Fibroblast of skin of left biceps (primary cell): ENCODE measurements around the gene KMT2A.
A peak's percentile ranks its signal among the peaks of the same experiment; 100 is the strongest.
"Not testable (repeated sequence)": the region's sequence is repeated elsewhere in the genome, so short reads cannot be mapped to it uniquely, and the experiment has no call there.

Experiments
- DNase-seq, 2 experiments: peaks; one replicate each; pipeline ENCODE4 v3.0.0-alpha.2; 2013; ENCODE audit warnings: low read depth in 2 of 2

KMT2A gene

DNA sequence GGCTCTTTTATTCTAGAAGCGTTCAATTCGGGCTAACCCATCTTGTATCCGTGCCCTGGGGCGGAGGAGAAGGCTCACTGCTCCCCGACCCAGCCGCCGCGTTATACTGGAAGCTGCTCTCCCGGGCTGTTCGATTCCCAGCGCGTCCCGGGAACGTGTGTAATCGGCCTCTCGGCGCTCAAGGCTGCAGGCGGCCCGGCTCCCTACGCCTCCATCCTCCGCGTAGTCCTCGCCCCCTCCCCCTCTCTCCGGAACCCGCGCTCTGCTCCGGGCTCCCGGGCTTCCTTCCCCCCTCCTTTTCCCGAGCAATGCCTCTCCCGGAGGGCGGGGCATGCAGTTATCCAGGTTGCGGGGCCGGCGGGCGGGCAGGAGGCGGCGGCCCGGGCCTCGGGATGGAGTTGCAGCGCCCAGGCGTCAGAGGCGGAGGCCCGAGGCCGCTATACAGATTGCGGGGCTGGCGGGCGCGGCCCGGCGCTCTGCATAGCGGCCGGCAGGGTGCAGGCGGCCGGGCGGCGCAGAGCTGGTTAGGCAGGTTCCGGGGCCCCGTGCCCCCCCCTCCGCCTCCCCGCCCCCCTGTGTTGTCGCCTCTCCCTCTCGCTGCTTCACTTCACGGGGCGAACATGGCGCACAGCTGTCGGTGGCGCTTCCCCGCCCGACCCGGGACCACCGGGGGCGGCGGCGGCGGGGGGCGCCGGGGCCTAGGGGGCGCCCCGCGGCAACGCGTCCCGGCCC, at the start of gene KMT2A:
Gene KMT2A (plus strand): TSS at position 600 of the 732 bp plus-strand sequence. CDS start 21 bp downstream, at position 621.
- DNase-seq = peak; percentile 98

DNA sequence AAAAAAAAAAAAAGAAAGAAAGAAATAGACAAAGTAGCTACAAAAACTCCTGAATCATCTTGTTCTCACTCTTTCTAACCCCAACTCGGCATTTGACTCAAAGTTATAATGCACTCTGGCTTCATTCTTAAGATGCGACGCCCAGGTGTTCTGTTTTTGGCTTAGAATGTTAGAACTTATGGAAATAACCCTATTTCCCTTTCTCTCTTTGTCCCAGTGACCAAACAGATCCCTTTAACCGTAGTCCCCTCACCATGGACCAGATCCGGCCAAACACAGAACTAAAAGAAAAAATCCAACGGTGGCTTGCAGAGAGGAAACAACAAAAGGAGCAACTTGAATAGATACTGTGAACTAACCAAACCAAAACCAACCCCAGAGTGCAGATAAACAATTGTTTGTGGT, 40.2 kb upstream of the KMT2A start:
- no peak for DNase-seq

DNA sequence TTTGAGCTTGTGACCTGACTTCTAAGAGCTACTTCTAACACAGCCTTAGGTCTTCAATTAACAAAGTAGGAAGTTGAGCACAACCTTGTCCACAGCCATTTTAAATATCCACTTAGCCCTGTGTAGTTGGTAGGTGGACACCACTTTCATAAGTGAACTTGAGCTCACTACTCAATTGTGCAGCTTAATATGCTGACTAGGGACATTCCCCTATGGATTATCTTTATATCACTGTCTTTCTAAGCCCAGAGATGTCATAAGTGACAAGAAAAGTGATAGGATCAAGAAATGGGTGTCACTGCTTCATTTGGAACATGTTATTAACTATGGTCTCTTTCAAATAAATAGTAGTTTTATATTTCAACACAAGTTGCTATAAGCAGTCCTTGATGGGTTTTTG, 38.8 kb upstream of the KMT2A start:
- DNase-seq = no peak

DNA sequence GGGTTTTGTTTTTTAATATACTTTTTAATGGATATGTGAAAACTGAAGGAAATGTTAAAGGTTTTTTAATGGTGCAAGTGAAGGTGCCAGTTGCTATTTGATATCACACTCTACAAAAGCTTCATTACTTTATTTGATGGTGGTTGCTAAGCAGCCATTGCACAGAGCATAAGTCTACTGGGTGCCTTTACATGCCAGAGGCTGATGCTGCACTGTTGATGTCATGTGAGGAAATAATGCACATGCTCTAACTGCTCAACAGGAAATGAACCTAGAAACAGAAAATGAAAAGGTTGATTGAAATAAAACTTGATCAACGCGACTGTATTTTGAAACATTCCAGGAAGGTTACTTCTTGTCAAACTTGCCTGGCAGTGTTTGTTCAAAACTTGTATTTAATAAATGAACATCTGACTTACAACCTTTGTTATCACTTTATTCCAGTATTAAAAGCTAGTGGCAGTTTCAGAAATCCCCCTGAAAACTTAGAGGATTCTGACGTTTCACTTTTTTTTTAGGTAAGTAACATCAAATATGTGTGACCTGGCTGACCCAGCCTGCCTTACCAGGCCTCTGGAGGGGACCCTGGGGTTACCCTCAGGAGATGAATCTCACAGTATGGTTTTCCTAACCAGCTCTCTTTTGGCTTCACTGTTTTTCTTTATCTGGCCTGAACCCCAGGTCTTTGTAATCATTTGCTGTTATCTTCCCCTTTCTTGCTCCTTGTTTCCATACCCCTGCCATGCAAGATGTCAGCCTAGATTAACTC, 37.3 kb upstream of the KMT2A start:
- no peak for DNase-seq

DNA sequence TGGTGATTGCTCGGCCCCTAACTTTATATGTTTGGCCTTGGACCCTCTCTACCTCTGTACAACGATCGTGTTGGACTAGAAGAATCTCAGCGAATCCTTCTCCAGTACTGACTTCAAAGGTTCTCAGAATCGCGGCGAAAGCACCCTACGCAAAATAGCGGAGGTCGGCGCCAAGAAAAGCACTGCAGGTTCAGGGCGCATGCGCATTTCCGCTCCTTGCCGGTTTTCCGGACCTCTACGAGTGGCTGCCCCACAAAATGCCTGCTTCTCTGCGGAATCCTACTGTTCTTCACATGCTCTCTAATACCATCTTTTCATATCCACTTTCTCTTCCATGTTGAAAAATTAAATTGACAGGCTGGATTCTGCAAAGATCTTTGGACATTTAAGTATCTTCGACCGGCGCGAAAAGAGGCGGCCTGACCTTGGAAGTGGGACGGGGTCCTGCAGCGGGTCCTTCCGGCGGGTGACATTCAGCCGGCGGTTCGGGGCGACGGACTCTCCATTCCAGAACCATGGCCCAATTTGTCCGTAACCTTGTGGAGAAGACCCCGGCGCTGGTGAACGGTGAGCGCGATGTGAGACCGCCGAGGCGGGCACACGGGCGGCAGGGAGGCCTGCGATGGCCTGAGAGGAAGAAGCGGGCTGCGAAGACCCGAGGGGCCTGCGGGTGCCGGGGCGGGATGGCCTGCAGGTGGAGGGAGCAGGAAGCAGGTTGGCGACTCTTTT, 35.0 kb upstream of the KMT2A start, which contains the start of gene ATP5MG:
Gene ATP5MG (plus strand): TSS at position 456 of the 729 bp plus-strand sequence. CDS start 60 bp downstream, at position 516.
- DNase-seq = peak; percentile 62 to 66

DNA sequence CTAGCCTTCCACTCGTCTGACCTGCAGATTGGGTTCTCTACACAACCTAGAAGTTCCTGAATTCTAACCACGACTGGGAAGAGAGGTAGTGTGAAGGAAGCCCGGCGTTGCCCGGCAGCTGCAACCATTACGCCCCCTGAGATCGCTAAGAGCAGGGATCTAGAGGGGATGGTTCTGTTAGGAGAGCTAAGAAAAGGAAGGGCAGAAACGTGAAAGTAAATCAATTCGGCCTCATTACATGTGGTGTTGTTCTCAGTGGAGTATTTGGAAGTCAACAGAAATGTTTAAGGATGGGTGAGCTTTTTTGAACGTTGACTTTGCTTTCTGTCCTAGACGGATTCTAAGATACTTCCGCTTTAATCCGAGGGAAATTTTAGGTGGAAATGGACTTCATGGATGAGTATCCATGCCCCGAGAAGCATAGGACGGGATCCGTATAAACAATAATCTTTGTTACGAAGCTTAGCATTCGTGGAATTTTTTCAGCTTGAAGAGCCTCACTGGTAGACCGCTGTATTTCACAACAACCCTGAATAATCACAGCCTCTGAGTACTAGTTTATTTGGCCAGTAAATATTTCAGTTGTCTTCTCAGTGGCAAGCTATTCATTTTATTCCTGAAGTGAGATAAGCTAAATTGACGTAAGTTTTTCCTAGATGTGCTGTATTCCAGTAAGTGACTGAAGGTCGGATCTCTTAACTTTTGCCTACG, 34.3 kb upstream of the KMT2A start:
- peak in 1 of 2 experiments; percentile 22 for DNase-seq

DNA sequence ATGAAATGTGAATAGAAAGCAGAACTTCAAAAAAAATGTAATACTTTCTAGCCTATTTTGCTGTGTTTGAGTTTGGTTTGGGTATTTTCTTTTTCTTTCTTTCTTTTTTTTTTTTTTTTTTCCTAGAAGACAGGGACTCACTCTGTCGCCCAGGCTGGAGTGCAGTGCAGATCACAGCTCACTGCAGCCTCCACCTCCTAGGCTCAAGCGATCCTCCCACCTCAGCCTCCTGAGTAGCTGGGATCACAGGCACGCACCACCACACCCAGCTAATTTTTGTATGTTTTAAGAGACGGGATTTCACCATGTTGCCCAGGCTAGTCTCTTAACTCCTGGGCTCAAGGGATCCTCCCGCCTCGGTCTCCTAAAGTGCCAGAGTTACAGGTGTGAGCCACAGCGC, 33.7 kb upstream of the KMT2A start:
- DNase-seq = not testable (repeated sequence)

DNA sequence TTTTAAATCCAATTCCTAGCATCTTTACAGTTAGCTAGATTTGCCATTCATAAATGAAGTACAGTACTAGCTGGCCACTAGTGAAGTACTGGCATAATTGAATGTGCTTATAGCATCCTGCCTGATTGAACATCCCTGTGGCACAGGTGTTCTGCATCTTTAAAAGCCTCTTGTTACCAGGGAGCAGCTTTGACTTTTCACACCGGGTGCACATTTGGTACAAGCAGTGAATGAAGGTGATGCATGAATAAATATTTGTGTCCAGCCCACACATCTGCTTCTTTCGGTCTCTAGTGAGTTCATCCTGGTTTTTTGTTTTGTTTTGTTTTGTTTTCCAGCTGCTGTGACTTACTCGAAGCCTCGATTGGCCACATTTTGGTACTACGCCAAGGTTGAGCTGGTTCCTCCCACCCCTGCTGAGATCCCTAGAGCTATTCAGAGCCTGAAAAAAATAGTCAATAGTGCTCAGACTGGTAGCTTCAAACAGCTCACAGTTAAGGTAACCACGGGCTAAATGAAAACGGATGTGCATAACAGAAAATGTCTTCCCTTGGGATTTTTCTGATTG, 29.6 kb upstream of the KMT2A start:
- DNase-seq = no peak

DNA sequence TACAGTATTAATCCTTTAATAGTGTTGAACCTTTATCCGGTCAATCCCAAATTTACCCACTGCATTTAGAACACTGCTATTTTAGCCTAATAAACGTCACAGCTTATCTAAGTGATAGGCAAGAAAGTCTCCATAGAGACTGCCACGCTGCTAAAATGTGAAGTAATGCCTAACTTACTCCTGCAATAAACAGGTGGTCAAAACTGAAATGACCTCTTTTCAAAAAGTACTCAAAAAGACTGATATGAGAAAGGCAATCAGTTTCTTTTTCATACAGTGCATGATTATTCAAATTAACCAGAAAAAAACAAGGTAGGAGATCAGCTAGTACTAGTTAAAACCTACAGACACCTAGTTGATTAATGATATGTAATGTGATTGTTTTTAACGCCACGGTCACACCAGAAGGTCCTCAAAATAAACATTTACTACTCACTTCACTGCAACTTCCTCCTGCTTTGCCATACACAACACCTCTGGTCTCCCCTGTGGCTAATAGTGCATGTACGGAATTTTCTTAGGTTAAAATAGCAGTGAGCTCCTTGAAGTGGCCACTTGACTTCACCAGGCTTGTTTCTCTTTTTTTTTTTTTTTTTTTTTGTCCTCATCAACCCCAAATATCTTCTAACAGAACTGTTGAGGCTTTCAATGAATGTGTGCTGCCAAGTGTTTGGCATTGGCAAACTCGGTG, 26.1 kb upstream of the KMT2A start:
- no peak for DNase-seq

DNA sequence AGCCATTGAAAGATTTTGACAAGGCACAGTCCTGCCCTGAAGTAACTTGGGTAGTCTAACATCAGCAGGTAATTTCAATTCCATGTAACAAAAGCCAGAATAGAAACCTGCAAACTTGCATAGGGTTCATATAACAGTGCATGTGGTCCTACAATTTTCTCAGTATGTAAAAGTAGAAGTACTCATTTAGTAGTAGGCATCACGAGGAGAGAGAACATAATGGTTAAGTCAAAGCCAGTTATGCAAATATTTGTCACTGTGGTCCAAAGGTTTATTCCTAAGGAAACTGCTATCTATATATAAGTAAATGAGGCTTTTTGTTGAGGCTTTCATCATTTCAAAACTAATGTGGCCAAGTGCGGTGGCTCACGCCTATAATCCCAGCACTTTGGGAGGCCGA, 24.8 kb upstream of the KMT2A start:
- DNase-seq = no peak

DNA sequence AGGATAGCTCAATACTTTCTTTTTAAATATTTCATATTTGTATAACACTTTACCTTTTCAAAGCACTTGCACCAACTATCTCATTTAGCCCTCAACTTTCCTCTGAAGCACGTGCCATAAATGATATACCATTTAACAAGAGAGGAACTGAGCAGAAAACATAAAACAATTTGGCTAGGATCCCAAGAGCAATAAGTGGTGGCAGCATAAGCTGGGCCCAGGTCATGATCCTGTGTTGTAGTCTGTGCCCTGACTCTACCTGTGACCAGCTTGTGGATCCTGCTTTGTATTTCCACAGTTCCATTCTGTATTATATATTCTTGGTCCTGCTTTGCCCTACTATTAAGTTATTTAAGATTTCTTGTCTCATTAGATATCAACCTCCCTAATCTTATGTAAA, 23.4 kb upstream of the KMT2A start:
- no peak for DNase-seq

DNA sequence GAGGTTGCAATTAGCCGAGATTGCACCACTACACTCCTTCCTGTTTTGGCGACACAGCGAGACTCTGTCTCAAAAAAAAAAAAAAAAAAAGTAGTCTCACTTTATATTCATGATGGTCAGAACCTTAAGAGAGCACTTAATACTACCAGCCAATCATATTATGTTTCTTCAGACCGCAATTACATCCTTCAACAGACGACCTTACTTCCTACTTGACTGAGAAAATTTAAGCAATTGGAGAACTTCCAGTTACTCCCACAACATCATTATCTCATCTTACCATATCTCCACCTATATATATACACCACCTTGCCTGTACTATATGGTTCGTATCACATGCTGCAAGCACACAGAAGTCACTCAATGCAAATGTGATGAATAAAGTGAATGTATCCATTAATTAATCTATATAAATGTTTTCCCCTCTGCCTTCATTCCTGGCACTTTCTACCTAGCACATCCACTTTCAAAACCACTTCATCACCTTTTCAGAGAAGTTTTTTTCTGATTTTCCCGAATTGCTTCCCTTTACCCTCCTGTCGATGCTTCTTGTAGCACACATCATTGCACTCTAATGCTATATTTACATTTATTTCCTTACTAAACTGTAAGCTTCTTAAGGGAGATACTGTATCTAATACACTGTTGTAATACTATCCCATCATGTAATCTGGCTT, 21.1 kb upstream of the KMT2A start:
- DNase-seq = no peak

DNA sequence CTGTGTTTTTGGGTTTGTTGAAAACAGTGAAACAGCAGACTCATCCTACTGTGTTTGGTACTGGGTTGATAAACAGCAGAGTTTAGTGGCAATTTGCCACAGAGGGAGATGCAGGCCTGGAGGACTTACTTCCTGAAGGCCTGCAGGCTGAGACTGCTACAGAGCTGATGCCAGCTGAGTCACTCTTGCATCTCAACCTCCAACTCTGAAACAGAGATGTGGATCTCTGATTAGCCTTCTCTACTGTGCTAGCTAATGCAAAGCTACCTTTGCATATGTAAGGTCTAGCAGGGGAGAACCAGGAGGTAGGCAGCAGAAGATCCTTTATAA, 20.6 kb upstream of the KMT2A start:
- peak; percentile 73 to 77 for DNase-seq

DNA sequence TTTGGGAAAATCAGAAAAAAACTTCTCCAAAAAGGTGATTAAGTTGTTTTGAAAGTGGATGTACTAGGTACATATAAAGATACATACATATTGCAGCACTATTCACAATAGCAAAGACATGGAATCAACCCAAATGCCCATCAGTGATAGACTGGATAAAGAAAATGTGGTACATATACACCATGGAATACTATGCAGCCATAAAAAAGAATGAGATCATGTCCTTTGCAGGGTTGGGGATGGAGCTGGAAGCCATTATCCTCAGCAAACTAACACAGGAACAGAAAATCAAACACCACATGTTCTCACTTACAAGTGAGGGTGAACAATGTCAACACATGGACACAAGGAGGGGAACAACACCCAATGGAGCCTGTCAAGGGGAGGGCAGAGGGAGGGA, 19.4 kb upstream of the KMT2A start:
- DNase-seq = not testable (repeated sequence)

DNA sequence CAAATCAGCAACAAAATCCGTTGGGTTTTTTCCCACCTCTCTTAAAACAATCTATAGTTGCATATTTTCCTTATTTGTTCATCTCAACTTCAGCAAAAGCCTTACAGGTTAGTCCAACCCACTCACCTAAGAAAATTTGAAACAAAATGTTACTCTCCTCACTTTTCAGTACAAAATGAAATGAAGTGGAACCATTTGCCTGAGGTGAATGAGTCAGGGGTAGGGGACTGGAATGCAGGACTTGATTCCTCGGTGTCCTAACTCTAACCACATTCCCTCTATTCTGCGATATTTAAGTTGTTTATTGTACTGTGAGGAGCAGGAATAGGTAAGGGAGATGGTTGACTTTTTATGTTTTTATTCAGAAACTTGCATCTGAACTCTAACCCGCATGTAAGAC, 18.5 kb upstream of the KMT2A start:
- no peak for DNase-seq

DNA sequence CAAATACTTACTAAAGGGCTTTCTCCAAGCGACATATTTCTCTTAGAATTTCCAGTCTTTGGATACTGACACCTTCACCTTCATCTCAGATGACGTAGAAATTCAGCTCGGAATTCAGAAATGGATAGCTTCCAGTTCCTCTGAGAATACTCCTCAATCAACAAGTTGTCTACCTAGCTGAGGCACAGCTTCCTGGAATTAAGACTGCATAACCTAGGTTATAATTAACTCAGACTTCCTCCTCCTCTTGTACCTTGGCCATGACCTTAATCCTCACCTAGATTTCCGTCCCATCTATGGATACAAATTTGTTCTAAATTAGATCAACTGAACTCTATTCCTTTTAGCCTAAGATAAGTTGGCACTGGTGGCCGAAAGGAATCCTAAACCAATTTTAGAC, 17.5 kb upstream of the KMT2A start:
- no peak for DNase-seq

DNA sequence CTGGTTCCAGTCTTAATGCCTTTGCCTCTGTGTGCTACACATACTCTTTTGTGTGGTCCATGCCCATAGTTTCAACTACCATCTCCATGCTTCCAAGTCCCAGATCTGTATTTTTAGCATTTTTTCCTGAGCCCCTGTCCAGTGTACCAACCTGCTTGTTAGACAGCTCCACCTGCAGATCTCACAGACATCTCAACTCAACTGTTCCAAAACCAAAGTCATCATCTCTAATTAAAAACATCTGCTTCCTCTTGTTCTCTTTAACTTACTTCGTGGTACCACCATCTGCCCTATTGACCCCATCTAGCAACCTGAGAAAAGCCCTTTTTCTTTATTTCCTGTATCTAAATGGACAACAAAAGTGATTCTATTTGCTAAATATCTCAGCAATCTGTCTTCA, 8.6 kb upstream of the KMT2A start:
- DNase-seq = no peak

DNA sequence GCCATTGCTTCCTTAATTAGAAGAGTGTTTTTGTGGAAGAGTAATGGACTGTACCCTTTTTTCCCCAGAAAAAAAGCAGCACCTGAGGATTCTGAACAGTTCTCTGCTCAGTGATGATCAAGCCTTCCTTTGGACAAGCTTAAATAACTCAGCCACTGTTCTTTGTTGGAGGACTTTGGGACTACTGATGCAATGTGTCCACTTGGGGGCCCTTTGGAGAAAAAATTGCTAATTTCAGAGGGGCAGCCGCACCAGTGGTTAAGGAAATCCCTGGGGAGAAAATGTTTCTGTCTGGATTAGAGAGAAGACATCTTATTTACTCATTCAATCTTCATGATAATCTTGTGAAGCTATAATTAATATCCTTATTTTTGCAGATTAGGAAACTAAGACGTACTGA, 5.3 kb upstream of the KMT2A start:
- DNase-seq = no peak

DNA sequence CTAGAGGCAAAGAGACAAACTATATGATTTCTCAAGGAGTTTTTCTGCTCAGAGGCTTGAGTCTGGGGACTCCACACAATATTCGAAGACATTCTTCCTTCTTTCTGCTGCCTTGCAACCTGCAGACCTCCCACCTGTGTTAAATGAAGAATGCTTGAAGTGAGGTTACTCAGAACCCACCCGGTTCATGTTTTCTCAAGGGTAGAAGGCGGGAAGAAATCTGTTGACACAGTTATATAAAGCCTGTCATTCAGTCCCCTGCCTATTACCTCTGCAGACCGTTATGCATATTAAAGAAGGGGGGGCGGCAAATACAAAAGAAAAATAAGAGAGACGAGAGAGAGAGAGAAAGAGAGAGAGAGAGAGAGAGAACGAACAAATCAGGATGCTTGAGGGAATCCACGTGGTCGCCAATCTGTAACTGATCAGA, 2.2 kb upstream of the KMT2A start:
- no peak for DNase-seq

DNA sequence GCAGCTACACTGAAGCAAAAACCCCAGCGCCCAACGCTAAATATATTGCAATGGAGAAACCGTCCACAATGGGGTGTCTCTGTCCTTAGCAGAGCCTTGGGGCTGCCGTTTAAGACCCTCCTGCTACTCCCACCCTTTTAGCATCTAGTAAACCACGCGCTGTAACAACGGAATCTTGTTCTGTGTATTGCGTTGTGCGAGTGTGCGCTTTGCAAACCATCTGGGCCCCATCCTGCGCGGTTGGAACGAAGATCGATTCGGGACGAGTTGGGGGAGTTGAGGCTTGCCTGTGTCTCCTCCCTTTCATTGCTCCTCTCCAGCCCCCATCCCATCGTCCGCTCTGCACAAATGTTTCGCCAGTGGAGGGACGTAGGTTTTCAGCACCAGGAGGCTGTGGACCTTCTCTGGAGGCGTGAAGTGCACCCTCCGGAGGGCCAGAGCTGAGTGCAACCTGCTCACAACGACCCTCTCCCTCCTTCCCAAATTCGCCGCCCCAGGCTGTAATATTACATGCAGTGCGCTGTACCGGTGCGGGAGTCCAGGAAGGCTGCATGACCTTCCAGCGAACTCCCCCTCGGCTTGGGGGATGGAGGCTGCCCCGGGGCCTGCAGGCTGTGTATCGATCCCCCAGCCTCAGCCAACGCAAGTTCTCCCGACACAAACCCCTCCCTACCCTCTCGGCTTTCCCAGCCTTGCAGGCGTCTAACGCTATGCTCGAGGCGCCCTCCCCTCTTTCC, 1.6 kb upstream of the KMT2A start:
- no peak for DNase-seq
